BE2C (cell line): ENCODE results near the gene FETUB.

Source experiments
- DNase-seq: peaks from one replicate; pipeline ENCODE4 v3.0.0-alpha.2; 2020
- H3K27me3 ChIP-seq: fragments of 250-450 bp; sonication (Bioruptor Pico); 2 replicates; pipeline ENCODE4 v1.5.1; 2020; ENCODE audit warnings: mild to moderate bottlenecking
- H3K36me3 ChIP-seq: fragments of 250-450 bp; sonication (Bioruptor Pico); 2 replicates; pipeline ENCODE4 v1.5.1; 2020; ENCODE audit warnings: mild to moderate bottlenecking
- H3K4me1 ChIP-seq: fragments of 250-450 bp; sonication (Bioruptor Pico); 2 replicates; pipeline ENCODE4 v1.5.1; 2020
- H3K4me3 ChIP-seq: 2 replicates; pipeline ENCODE4 v1.5.1; 2011; ENCODE audit warnings: low read depth, low read length
- H3K9me3 ChIP-seq: fragments of 250-450 bp; sonication (Bioruptor Pico); 2 replicates; pipeline ENCODE4 v1.5.1; 2020
- CTCF ChIP-seq: IDR thresholded peaks from 2 replicates; pipeline ENCODE4 v1.5.1; 2012; ENCODE audit warnings: mild to moderate bottlenecking, low read depth, low read length

The FETUB gene

GRCh38 chr3:186663361-186664118, 23.3 kb downstream of the FETUB start:
- Histone ChIP-seq H3K4me1 (no peaks in the 10 kb centered on the region), H3K9me3 (no peaks in the 10 kb centered on the region), H3K27me3 (peaks cover 36% of the 10 kb centered on the region), H3K36me3 (no peaks in the 10 kb centered on the region), H3K4me3 (no peak overlapping the region)
- DNase-seq, result no peak
- no peak for TF ChIP-seq CTCF

- Histone ChIP-seq H3K36me3 (no peaks in the 10 kb centered on the region), H3K4me1 (no peaks in the 10 kb centered on the region), H3K9me3 (no peaks in the 10 kb centered on the region), H3K27me3 (peaks cover 36% of the 10 kb centered on the region), H3K4me3 (no peak overlapping the region)
- DNase-seq, result no peak
- no peak for TF ChIP-seq CTCF
Observed at GRCh38 chr3:186664119-186664495, 23.9 kb downstream of the FETUB start.

- TF ChIP-seq CTCF, result no peak
- H3K27me3 ChIP-seq, result peaks cover 36% of the 10 kb centered on the region
- no peaks in the 10 kb centered on the region for H3K9me3 ChIP-seq
- no peak overlapping the region for H3K4me3 ChIP-seq
- H3K4me1 ChIP-seq, result no peaks in the 10 kb centered on the region
- DNase-seq, result no peak
- H3K36me3 ChIP-seq, result no peaks in the 10 kb centered on the region
Observed at GRCh38 chr3:186664506-186664905, 24.3 kb downstream of the FETUB start.

- Histone ChIP-seq H3K9me3 (no peaks in the 10 kb centered on the region), H3K4me1 (no peaks in the 10 kb centered on the region), H3K4me3 (no peak within 1 kb of the TSS), H3K27me3 (peaks cover 36% of the 10 kb centered on the region), H3K36me3 (no peaks in the 10 kb centered on the region)
- no peak for DNase-seq
- TF ChIP-seq CTCF, result no peak
Observed at GRCh38 chr3:186665625-186666188, 25.5 kb downstream of the FETUB start, which contains the start of gene HRG. HRG (plus strand) TSS chr3:186666014; CDS start chr3:186666032, 18 bp downstream.

GRCh38 chr3:186668426-186668825, 28.2 kb downstream of the FETUB start:
- Histone ChIP-seq H3K36me3 (no peaks in the 10 kb centered on the region), H3K27me3 (peaks cover 49% of the 10 kb centered on the region), H3K9me3 (no peaks in the 10 kb centered on the region), H3K4me3 (no peak overlapping the region), H3K4me1 (no peaks in the 10 kb centered on the region)
- no peak for TF ChIP-seq CTCF
- no peak for DNase-seq
